GM12878 (cell line): ENCODE results near the gene SERTAD2. TPM values are rescaled to one million over a fixed set of nuclear protein-coding genes. Genes with fewer than 3 reads are reported as not detected.

Source experiments
- BACH1 ChIP-seq: fragments of 450-650 bp; IDR thresholded peaks from 2 replicates; pipeline ENCODE4 v1.6.1; 2017; ENCODE audit warnings: mild to moderate bottlenecking, borderline replicate concordance
- BCL11A ChIP-seq: IDR thresholded peaks from 2 replicates; pipeline ENCODE4 v1.6.1; 2011; ENCODE audit warnings: low read depth, low read length
- BHLHE40 ChIP-seq, 2 experiments: fragments of 450-650 bp in 1 of 2; IDR thresholded peaks; 2 replicates each; pipeline ENCODE4 v1.6.1; 2011 to 2017; ENCODE audit warnings: low read depth in 2 of 2, borderline replicate concordance in 1 of 2, improper control_type of control experiment in 1 of 2, low read length in 1 of 2, mild to moderate bottlenecking in 1 of 2
- CEBPB ChIP-seq, 2 experiments: fragments of 150-350 bp in 1 of 2; IDR thresholded peaks; 2 replicates each; pipeline ENCODE4 v1.6.1; 2012 to 2014; ENCODE audit warnings: low read depth in 2 of 2, low read length in 2 of 2, borderline replicate concordance in 1 of 2, inconsistent platforms in 1 of 2
- EGR1 ChIP-seq, 2 experiments: IDR thresholded peaks; 1 replicate in 1 of 2; 2 replicates in 1 of 2; pipeline ENCODE4 v1.6.1; 2011 to 2012; ENCODE audit warnings: low read depth in 2 of 2, low read length in 2 of 2, borderline replicate concordance in 1 of 2, mild to moderate bottlenecking in 1 of 2, moderate library complexity in 1 of 2
- FOXK2 ChIP-seq: fragments of 450-650 bp; IDR thresholded peaks from 2 replicates; pipeline ENCODE4 v1.6.1; 2017; ENCODE audit warnings: mild to moderate bottlenecking, moderate library complexity
- FOXM1 ChIP-seq: IDR thresholded peaks from 2 replicates; pipeline ENCODE4 v1.6.1; 2012; ENCODE audit warnings: low read depth, mild to moderate bottlenecking, inconsistent platforms, low read length, moderate library complexity
- GATAD2B ChIP-seq: fragments of 450-650 bp; conservative IDR thresholded peaks from 2 replicates; pipeline ENCODE4 v1.6.1; 2017; ENCODE audit warnings: low read depth, mild to moderate bottlenecking, moderate library complexity
- HCFC1 ChIP-seq: fragments of 150-350 bp; IDR thresholded peaks from 2 replicates; pipeline ENCODE4 v1.6.1; 2014; ENCODE audit warnings: low read length
- IRF3 ChIP-seq: fragments of 450-650 bp; IDR thresholded peaks from 2 replicates; pipeline ENCODE4 v1.6.1; 2014; ENCODE audit warnings: mild to moderate bottlenecking
- IRF5 ChIP-seq: fragments of 450-650 bp; IDR thresholded peaks from 2 replicates; pipeline ENCODE4 v1.6.1; 2017; ENCODE audit warnings: borderline replicate concordance
- KDM1A ChIP-seq: fragments of 200-600 bp; sonication (generic); IDR thresholded peaks from 2 replicates; pipeline ENCODE4 v1.6.1; 2016; ENCODE audit warnings: borderline replicate concordance
- MAX ChIP-seq: IDR thresholded peaks from 2 replicates; pipeline ENCODE4 v1.6.1; 2012; ENCODE audit warnings: low read depth, low read length, improper control_type of control experiment
- MEF2A ChIP-seq: IDR thresholded peaks from 2 replicates; pipeline ENCODE4 v1.6.1; 2011; ENCODE audit warnings: low read depth, mild to moderate bottlenecking, low read length, moderate library complexity; ENCODE audit not compliant: insufficient read depth
- NFXL1 ChIP-seq: fragments of 450-650 bp; IDR thresholded peaks from 2 replicates; pipeline ENCODE4 v1.6.1; 2017; ENCODE audit warnings: antibody characterized with exemption, mild to moderate bottlenecking, borderline replicate concordance
- PAX5 ChIP-seq: IDR thresholded peaks from 2 replicates; pipeline ENCODE4 v1.6.1; 2011; ENCODE audit warnings: low read depth, low read length, borderline replicate concordance
- PRDM15 ChIP-seq: fragments of 450-650 bp; formaldehyde crosslinking; IDR thresholded peaks from 2 replicates; pipeline ENCODE4 v1.4.0; 2020; ENCODE audit warnings: mild to moderate bottlenecking, moderate library complexity
- SMAD1 ChIP-seq: fragments of 450-650 bp; IDR thresholded peaks from 2 replicates; pipeline ENCODE4 v1.6.1; 2018; ENCODE audit warnings: mild to moderate bottlenecking, low read depth; ENCODE audit not compliant: partially characterized antibody
- TAF1 ChIP-seq: IDR thresholded peaks from 2 replicates; pipeline ENCODE4 v1.6.1; 2011; ENCODE audit warnings: mild to moderate bottlenecking, low read depth, low read length, borderline replicate concordance
- TCF3 ChIP-seq: IDR thresholded peaks from 2 replicates; pipeline ENCODE4 v1.6.1; 2012; ENCODE audit warnings: low read depth, mild to moderate bottlenecking, low read length, borderline replicate concordance; ENCODE audit not compliant: insufficient read depth
- ZNF384 ChIP-seq: IDR thresholded peaks from 2 replicates; pipeline ENCODE4 v1.6.1; 2012; ENCODE audit warnings: low read depth, mild to moderate bottlenecking, low read length, improper control_type of control experiment, borderline replicate concordance
- polyA plus RNA-seq, 11 experiments: library from polyadenylated mRNA; depleted of rRNA in 4 of 11; unstranded in 6 of 11; stranded (reverse) in 5 of 11; fragments of >200 nt; fragmentation: Nextera tagmentation in 4 of 11; fragmentation: Illumina TruSeq in 1 of 11; extraction: Ambion mirVana in 4 of 11; extraction: Trizol in 1 of 11; gene quantifications; 1 replicate in 1 of 11; 2 replicates in 10 of 11; pipeline versions ENCODE4 v1.2.1 to v1.2.3, GENCODE V29; 2011 to 2016; ENCODE audit warnings: inconsistent platforms in 2 of 11, missing spikeins in 2 of 11, low read depth in 1 of 11
- total RNA-seq, 4 experiments: library from RNA; depleted of rRNA in 3 of 4; stranded (reverse); fragments of >200 nt in 3 of 4; fragmentation: Illumina TruSeq in 1 of 4; extraction: Trizol in 1 of 4; gene quantifications; 2 replicates each; pipeline versions ENCODE4 v1.2.1 to v1.2.3, GENCODE V29; 2013 to 2021

Gene SERTAD2
- total and polyA plus RNA-seq, 10 of the 15 experiments (the other 5 are each of a cell fraction or from before 2014, with no cell fraction given) = 7.9 to 28.7 (median 20.1) TPM

DNA sequence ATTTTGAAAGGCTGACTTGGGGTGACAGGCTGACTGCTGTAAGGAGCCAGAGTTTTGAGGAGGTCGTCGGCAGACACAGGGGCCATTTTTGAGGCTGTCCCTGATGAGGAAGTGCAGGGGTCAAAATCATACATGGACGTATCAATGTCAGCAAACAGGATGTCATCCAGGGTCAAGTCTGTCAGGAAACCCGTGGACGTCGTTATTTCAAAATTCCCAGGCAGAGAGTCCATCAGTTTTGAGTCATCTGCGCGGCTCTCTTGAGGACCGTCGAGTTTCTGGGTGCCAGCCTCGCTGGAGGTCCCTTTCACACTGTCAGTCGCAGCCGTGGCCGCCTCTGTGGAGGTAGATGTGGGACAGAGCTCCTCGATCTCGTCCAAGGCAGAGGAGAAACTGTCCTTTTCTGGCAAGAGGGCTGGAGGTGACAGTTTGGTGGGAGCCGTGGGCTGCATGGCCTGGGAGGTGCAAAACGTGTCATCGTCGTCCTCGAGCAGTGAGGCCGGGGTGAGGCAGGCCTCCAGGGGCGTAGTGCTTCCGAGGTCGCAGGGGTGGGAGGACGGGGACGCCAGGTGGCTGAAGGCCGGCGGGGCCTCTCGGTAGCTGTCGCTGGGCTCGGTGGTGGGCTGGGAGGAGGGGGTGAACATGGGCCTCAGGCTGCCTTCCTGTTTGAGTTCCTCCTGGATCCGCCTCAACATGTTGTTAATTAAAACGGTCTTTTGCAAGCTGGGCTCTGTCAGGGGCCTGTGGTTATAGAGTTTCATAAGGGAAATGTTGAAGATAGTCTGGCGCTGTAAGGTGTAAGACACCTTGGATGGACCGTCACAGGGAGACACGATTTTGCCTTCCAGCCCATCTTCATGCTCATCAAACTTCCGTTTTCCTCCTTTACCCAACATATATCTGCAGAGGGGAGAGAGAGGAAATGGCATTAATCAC, 17.5 kb downstream of the SERTAD2 start (continued):
- no peak for TF ChIP-seq PRDM15
- TF ChIP-seq NFXL1 = no peak
- TF ChIP-seq CEBPB (IDR thresholded peaks at IDR 0.05; ENCODE audit: borderline replicate concordance in 1 of 2, low read depth in 2 of 2, low read length in 2 of 2) = no peak
- no peak for TF ChIP-seq PAX5
- TF ChIP-seq FOXM1 = peak; percentile 80
- peak; percentile 96 for TF ChIP-seq TCF3
- no peak for TF ChIP-seq IRF3
- TF ChIP-seq KDM1A = no peak
- TF ChIP-seq SMAD1 = no peak
- TF ChIP-seq EGR1 (IDR thresholded peaks at IDR 0.05; ENCODE audit: borderline replicate concordance in 1 of 2, low read depth in 2 of 2, low read length in 2 of 2) = peak in 1 of 2 experiments; percentile 20; a peak in 1 of 3 replicates
- TF ChIP-seq HCFC1 = no peak
- no peak for TF ChIP-seq ZNF384
- peak; percentile 72 for TF ChIP-seq BCL11A
- TF ChIP-seq MEF2A = no peak
- TF ChIP-seq FOXK2 = no peak
- TF ChIP-seq MAX = peak; percentile 34
- no peak for TF ChIP-seq TAF1
- TF ChIP-seq BACH1 = no peak
- peak in 1 of 2 experiments; percentile 24; a peak in 1 of 4 replicates for TF ChIP-seq BHLHE40 (IDR thresholded peaks at IDR 0.05; ENCODE audit: borderline replicate concordance in 1 of 2, low read depth in 2 of 2, low read length in 1 of 2)
- TF ChIP-seq GATAD2B = 0 out of 2 replicates have a peak, but pooled peaks have one; percentile 37
- TF ChIP-seq IRF5 = no peak
